Measurements from ENCODE around the gene ENSA.

DNA sequence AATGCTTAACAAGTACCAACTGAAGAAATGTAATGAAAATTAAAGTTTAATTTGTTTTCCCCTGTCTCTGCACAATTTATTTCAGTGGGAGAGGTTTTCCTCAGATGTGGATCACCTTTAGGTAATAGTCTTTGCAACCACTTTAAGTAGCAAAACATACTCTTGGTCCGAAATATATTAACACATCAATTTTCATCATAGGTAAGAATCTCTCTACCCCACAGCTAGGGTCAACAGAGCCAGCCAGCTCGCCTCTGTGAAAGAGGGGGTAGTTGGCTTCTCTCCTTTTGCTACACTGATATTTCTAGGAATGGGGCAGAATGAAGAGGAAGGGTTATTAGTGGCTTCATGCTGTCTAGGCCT, 25.2 kb downstream of the ENSA start:
- TF ChIP-seq, protein P1, sequence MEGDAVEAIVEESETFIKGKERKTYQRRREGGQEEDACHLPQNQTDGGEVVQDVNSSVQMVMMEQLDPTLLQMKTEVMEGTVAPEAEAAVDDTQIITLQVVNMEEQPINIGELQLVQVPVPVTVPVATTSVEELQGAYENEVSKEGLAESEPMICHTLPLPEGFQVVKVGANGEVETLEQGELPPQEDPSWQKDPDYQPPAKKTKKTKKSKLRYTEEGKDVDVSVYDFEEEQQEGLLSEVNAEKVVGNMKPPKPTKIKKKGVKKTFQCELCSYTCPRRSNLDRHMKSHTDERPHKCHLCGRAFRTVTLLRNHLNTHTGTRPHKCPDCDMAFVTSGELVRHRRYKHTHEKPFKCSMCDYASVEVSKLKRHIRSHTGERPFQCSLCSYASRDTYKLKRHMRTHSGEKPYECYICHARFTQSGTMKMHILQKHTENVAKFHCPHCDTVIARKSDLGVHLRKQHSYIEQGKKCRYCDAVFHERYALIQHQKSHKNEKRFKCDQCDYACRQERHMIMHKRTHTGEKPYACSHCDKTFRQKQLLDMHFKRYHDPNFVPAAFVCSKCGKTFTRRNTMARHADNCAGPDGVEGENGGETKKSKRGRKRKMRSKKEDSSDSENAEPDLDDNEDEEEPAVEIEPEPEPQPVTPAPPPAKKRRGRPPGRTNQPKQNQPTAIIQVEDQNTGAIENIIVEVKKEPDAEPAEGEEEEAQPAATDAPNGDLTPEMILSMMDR (IDR thresholded peaks at IDR 0.05; ENCODE audit: low read depth, low read length, missing input control) = no peak
- TF ChIP-seq YY1 (IDR thresholded peaks at IDR 0.05) (no peak), EGR1 (IDR thresholded peaks at IDR 0.05; ENCODE audit: low read depth in 2 of 2) (no peak), NR2F2 (IDR thresholded peaks at IDR 0.05) (no peak), FOXA1 (IDR thresholded peaks at IDR 0.05) (no peak), RAD21 (IDR thresholded peaks at IDR 0.05) (no peak), FOXA2 (IDR thresholded peaks at IDR 0.05) (no peak), GABPA (IDR thresholded peaks at IDR 0.05 in 1 of 2, conservative IDR thresholded peaks at IDR 0.05 in 1 of 2) (no peak), JUND (IDR thresholded peaks at IDR 0.05) (no peak), RXRA (IDR thresholded peaks at IDR 0.05) (no peak)
- TF ChIP-seq, protein P2, sequence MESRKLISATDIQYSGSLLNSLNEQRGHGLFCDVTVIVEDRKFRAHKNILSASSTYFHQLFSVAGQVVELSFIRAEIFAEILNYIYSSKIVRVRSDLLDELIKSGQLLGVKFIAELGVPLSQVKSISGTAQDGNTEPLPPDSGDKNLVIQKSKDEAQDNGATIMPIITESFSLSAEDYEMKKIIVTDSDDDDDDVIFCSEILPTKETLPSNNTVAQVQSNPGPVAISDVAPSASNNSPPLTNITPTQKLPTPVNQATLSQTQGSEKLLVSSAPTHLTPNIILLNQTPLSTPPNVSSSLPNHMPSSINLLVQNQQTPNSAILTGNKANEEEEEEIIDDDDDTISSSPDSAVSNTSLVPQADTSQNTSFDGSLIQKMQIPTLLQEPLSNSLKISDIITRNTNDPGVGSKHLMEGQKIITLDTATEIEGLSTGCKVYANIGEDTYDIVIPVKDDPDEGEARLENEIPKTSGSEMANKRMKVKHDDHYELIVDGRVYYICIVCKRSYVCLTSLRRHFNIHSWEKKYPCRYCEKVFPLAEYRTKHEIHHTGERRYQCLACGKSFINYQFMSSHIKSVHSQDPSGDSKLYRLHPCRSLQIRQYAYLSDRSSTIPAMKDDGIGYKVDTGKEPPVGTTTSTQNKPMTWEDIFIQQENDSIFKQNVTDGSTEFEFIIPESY (IDR thresholded peaks at IDR 0.05) = no peak
- TF ChIP-seq, protein P3, sequence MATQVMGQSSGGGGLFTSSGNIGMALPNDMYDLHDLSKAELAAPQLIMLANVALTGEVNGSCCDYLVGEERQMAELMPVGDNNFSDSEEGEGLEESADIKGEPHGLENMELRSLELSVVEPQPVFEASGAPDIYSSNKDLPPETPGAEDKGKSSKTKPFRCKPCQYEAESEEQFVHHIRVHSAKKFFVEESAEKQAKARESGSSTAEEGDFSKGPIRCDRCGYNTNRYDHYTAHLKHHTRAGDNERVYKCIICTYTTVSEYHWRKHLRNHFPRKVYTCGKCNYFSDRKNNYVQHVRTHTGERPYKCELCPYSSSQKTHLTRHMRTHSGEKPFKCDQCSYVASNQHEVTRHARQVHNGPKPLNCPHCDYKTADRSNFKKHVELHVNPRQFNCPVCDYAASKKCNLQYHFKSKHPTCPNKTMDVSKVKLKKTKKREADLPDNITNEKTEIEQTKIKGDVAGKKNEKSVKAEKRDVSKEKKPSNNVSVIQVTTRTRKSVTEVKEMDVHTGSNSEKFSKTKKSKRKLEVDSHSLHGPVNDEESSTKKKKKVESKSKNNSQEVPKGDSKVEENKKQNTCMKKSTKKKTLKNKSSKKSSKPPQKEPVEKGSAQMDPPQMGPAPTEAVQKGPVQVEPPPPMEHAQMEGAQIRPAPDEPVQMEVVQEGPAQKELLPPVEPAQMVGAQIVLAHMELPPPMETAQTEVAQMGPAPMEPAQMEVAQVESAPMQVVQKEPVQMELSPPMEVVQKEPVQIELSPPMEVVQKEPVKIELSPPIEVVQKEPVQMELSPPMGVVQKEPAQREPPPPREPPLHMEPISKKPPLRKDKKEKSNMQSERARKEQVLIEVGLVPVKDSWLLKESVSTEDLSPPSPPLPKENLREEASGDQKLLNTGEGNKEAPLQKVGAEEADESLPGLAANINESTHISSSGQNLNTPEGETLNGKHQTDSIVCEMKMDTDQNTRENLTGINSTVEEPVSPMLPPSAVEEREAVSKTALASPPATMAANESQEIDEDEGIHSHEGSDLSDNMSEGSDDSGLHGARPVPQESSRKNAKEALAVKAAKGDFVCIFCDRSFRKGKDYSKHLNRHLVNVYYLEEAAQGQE (IDR thresholded peaks at IDR 0.05) = no peak
